Endothelial cell of umbilical vein (primary cell): ENCODE measurements around the gene LHX3. TPM values are rescaled to one million over a fixed set of nuclear protein-coding genes. Genes with fewer than 3 reads are reported as not detected.

ENCODE experiments used
- BruUV-seq: library from RNA; stranded (reverse); fragments of 400-500 nt; replicated peaks from 2 replicates; lab custom pipeline; 2021; lab: Mats Ljungman, UMichigan
- CTCF ChIA-PET: fragments of 300-600, 350-600 bp; sonication (Branson Sonifier 250); formaldehyde crosslinking; loops from one replicate; lab custom pipeline; 2021; ENCODE audit warnings: antibody characterized with exemption, inconsistent platforms; lab: Charles Lee
- POLR2A ChIA-PET: fragments of 300-600, 350-600 bp; sonication (Branson Sonifier 250); formaldehyde crosslinking; loops from one replicate; lab custom pipeline; 2021; ENCODE audit warnings: antibody characterized with exemption, inconsistent platforms; lab: Charles Lee
- DNase-seq: peaks from one replicate; pipeline ENCODE4 v3.0.0-alpha.2; 2011; ENCODE audit warnings: low read depth, low spot score
- FAIRE-seq: peaks from 2 replicates; lab custom pipeline; 2011; peaks lifted over from hg19 to GRCh38; lab: Jason Lieb, UNC
- H2AFZ ChIP-seq: 2 replicates; pipeline ENCODE4 v1.6.0; 2012; ENCODE audit warnings: low read depth, low read length, control low read depth, inconsistent platforms
- H3K27ac ChIP-seq: 2 replicates; pipeline ENCODE4 v1.5.1; 2011; ENCODE audit warnings: low read depth, mild to moderate bottlenecking, control low read depth, low read length, moderate library complexity; ENCODE audit not compliant: insufficient read depth
- H3K27me3 ChIP-seq, 2 experiments: 2 replicates each; pipeline versions ENCODE4 v1.6.0 to v1.6.1; 2011; ENCODE audit warnings: low read length in 2 of 2, mixed read lengths in 1 of 2; ENCODE audit not compliant: control insufficient read depth in 2 of 2, insufficient read depth in 2 of 2
- H3K36me3 ChIP-seq, 2 experiments: 2 replicates in 1 of 2; 3 replicates in 1 of 2; pipeline ENCODE4 v1.5.1; 2011; ENCODE audit warnings: low read length in 2 of 2, mild to moderate bottlenecking in 1 of 2, moderate library complexity in 1 of 2; ENCODE audit not compliant: control insufficient read depth in 2 of 2, insufficient read depth in 2 of 2; ENCODE audit errors: extremely low read depth in 1 of 2
- H3K4me1 ChIP-seq: 3 replicates; pipeline ENCODE4 v1.5.1; 2011; ENCODE audit warnings: mild to moderate bottlenecking, low read length; ENCODE audit not compliant: control insufficient read depth, insufficient read depth; ENCODE audit errors: extremely low read depth
- H3K4me2 ChIP-seq: 2 replicates; pipeline ENCODE4 v1.6.1; 2011; ENCODE audit warnings: low read length, control low read depth, mixed read lengths; ENCODE audit not compliant: insufficient read depth
- H3K4me3 ChIP-seq, 3 experiments: fragments of 200-600 bp in 1 of 3; sonication (generic), shearing (Covaris generic) in 1 of 3; replicated peaks in 1 of 3; 2 replicates each; pipeline ENCODE4 v1.5.1; 2011 to 2016; ENCODE audit warnings: control low read depth in 3 of 3, low read length in 3 of 3, mild to moderate bottlenecking in 2 of 3, inconsistent platforms in 1 of 3, low read depth in 1 of 3, moderate library complexity in 1 of 3; ENCODE audit not compliant: insufficient read depth in 1 of 3
- H3K79me2 ChIP-seq: 2 replicates; pipeline ENCODE4 v1.6.0; 2012; ENCODE audit warnings: low read length, inconsistent platforms; ENCODE audit not compliant: control insufficient read depth, insufficient read depth
- H3K9ac ChIP-seq: replicated peaks from 2 replicates; pipeline ENCODE3; 2011; ENCODE audit warnings: low read length, control low read depth; ENCODE audit not compliant: insufficient read depth; ENCODE audit errors: extremely low read depth
- H3K9me1 ChIP-seq: replicated peaks from 3 replicates; pipeline ENCODE4 v1.6.0; 2011; ENCODE audit warnings: mild to moderate bottlenecking, low read length; ENCODE audit not compliant: control insufficient read depth, insufficient read depth; ENCODE audit errors: extremely low read depth
- H3K9me3 ChIP-seq: replicated peaks from 2 replicates; pipeline ENCODE4 v1.5.1; 2012; ENCODE audit warnings: low read length, inconsistent platforms; ENCODE audit not compliant: control insufficient read depth, insufficient read depth
- H4K20me1 ChIP-seq: replicated peaks from 2 replicates; pipeline ENCODE3; 2011; ENCODE audit warnings: mild to moderate bottlenecking, low read length; ENCODE audit not compliant: control insufficient read depth, insufficient read depth; ENCODE audit errors: extremely low read depth
- EZH2 ChIP-seq: IDR thresholded peaks from 2 replicates; pipeline ENCODE4 v1.6.1; 2012; ENCODE audit warnings: borderline replicate concordance, low read depth, mild to moderate bottlenecking, moderate library complexity, low read length, inconsistent platforms; ENCODE audit not compliant: severe bottlenecking
- FOS ChIP-seq: IDR thresholded peaks from 2 replicates; pipeline ENCODE4 v1.6.1; 2011; ENCODE audit warnings: mild to moderate bottlenecking, low read length, moderate library complexity, borderline replicate concordance; ENCODE audit not compliant: insufficient read depth
- GATA2 ChIP-seq: IDR thresholded peaks from 2 replicates; pipeline ENCODE4 v1.7.0; 2011; ENCODE audit warnings: low read depth, mild to moderate bottlenecking, moderate library complexity, mixed read lengths, low read length; ENCODE audit not compliant: insufficient read length, insufficient read depth
- JUN ChIP-seq: IDR thresholded peaks from 2 replicates; pipeline ENCODE4 v1.6.1; 2011; ENCODE audit warnings: borderline replicate concordance, low read depth; ENCODE audit not compliant: insufficient read length, insufficient read depth
- MAX ChIP-seq: IDR thresholded peaks from 2 replicates; pipeline ENCODE4 v1.6.1; 2011; ENCODE audit not compliant: insufficient read depth, insufficient read length
- MYC ChIP-seq: IDR thresholded peaks from one replicate; pipeline ENCODE4 v1.6.1; 2011; ENCODE audit warnings: mild to moderate bottlenecking, low read depth, low read length
- POLR2A ChIP-seq: IDR thresholded peaks from 2 replicates; pipeline ENCODE4 v1.6.1; 2012; ENCODE audit warnings: low read depth, mild to moderate bottlenecking, control low read depth, low read length
- POLR2AphosphoS5 ChIP-seq: IDR thresholded peaks from 2 replicates; pipeline ENCODE4 v1.6.1; 2012; ENCODE audit warnings: low read depth, mild to moderate bottlenecking, control low read depth, low read length, moderate library complexity; ENCODE audit not compliant: insufficient read depth
- dilution Hi-C: fragments of 300-500 bp; cut with MboI; formaldehyde crosslinking; loops from one replicate; pipeline ENCODE4 v1.15.0; 2019; ENCODE audit warnings: low sequenced_read_pairs; ENCODE audit not compliant: extremely low pct_ligation_motif_present
- intact Hi-C: fragments of 100-400 bp; cut with micrococcal nuclease; formaldehyde crosslinking; loops from one replicate; pipeline ENCODE4 v1.10.0; 2022
- polyA plus RNA-seq, 4 experiments: library from polyadenylated mRNA; depleted of rRNA in 3 of 4; stranded (reverse) in 3 of 4; unstranded in 1 of 4; fragments of >200 nt; gene quantifications; 2 replicates each; pipeline versions ENCODE4 v1.2.1 to v1.2.3, GENCODE V29; 2011 to 2012; ENCODE audit warnings: missing spikeins in 1 of 4
- total RNA-seq: library from RNA; stranded (reverse); gene quantifications from 2 replicates; pipeline ENCODE4 v1.2.3, GENCODE V29; 2021
- TF ChIP-seq, protein P1 (sequence below), 2 donors: IDR thresholded peaks; 1 replicate in 1 of 2; 2 replicates in 1 of 2; pipeline ENCODE4 v1.5.1; 2011; ENCODE audit warnings: low read length in 2 of 2, mild to moderate bottlenecking in 2 of 2, moderate library complexity in 2 of 2, control low read depth in 1 of 2, inconsistent platforms in 1 of 2, low read depth in 1 of 2; ENCODE audit not compliant: insufficient read depth in 1 of 2; ENCODE audit errors: extremely low read depth in 1 of 2

LHX3 gene
- total and polyA plus RNA-seq, 2 donors (not counting 3 experiments of a cell fraction or from before 2014, with no cell fraction given) = not detected

DNA sequence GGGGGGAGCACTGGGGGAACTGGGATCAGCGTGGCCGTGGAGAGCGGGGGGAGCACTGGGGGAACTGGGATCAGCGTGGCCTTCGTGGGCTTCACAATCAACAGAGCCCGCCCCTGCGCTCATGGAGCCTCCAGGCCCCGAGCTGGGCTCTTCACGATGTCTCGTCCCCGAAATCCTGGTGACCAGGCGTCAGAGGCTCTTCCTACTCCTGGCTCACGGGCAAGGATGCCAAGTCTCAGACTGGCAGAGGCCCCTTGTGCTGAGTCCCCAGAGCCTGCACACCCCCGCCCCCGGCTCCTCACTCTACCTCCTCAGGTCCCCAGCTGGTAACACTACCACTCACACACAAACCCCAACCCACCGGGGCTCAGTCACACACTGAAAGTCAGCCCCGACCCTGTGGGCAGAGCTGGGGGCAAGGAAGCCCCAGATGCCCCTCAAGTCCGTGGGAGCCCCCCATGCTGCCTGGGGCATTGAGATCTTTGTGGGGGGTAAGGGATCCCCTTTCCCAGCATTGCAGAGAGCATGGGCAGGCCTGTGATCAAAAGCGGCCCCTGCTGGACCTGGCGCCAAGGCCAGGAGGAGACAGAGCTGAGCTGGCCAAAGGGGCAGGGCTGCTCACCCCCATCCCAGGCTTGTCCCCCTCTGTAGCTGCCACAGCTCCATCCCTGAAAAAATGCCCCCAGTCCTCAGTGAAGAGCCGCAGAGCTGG, 26.7 kb downstream of the LHX3 start:
- FAIRE-seq (no peak), DNase-seq (no peak)
- Histone ChIP-seq H3K36me3 (no peaks in the 10 kb centered on the region), H3K4me2 (no peak overlapping the region), H3K27ac (no peak overlapping the region), H3K27me3 (no peaks in the 10 kb centered on the region), H3K9me3 (no peaks in the 10 kb centered on the region), H3K79me2 (no peaks in the 10 kb centered on the region), H4K20me1 (no peaks in the 10 kb centered on the region), H3K4me1 (no peaks in the 10 kb centered on the region), H3K9ac (no peak overlapping the region), H2AFZ (no peak overlapping the region), H3K4me3 (no peak overlapping the region), H3K9me1 (no peaks in the 10 kb centered on the region)
- dilution Hi-C loops (no loop called here), intact Hi-C loops (no loop called here)
- ChIA-PET CTCF (interaction anchor here (1.0 to 1.7 kb wide), 2 partner anchors 8 to 89 kb away, joined by 3 to 4 read pairs; no protein-coding TSS in a partner anchor), POLR2A (no interaction called here)
- no peak for TF ChIP-seq JUN
- no peak for TF ChIP-seq FOS
- TF ChIP-seq MYC = no peak
- TF ChIP-seq POLR2AphosphoS5 = no peak
- TF ChIP-seq GATA2 = no peak
- no peak for TF ChIP-seq EZH2
- TF ChIP-seq MAX = no peak
- TF ChIP-seq POLR2A = no peak
- TF ChIP-seq, protein P1, sequence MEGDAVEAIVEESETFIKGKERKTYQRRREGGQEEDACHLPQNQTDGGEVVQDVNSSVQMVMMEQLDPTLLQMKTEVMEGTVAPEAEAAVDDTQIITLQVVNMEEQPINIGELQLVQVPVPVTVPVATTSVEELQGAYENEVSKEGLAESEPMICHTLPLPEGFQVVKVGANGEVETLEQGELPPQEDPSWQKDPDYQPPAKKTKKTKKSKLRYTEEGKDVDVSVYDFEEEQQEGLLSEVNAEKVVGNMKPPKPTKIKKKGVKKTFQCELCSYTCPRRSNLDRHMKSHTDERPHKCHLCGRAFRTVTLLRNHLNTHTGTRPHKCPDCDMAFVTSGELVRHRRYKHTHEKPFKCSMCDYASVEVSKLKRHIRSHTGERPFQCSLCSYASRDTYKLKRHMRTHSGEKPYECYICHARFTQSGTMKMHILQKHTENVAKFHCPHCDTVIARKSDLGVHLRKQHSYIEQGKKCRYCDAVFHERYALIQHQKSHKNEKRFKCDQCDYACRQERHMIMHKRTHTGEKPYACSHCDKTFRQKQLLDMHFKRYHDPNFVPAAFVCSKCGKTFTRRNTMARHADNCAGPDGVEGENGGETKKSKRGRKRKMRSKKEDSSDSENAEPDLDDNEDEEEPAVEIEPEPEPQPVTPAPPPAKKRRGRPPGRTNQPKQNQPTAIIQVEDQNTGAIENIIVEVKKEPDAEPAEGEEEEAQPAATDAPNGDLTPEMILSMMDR (IDR thresholded peaks at IDR 0.05; ENCODE audit: extremely low read depth in 1 of 2, insufficient read depth in 1 of 2, low read depth in 1 of 2, low read length in 2 of 2) = no peak
- no TSS peak for BruUV-seq
